Tibial nerve (tissue), 4 donors: ENCODE data around the gene STAB1. TPM values are rescaled to one million over a fixed set of nuclear protein-coding genes. Genes with fewer than 3 reads are reported as not detected.

ENCODE experiments used
- DNase-seq, 2 donors: peaks; one replicate each; pipeline ENCODE4 v3.0.0-alpha.2; 2019; ENCODE audit warnings: low spot score in 2 of 2
- H3K27ac ChIP-seq, 4 donors: fragments of 200-600 bp; sonication (generic) in 3 of 4; one replicate each; pipeline ENCODE4 v1.5.1; 2017 to 2019; ENCODE audit warnings: mild to moderate bottlenecking in 1 of 4
- H3K27me3 ChIP-seq, 2 donors: fragments of 200-600 bp; sonication (generic) in 1 of 2; one replicate each; pipeline versions ENCODE4 v1.5.1 to v1.6.0; 2017 to 2019
- H3K36me3 ChIP-seq, 3 donors: fragments of 200-600 bp; sonication (generic); one replicate each; pipeline ENCODE4 v1.5.1; 2018 to 2019
- H3K4me1 ChIP-seq, 4 donors: fragments of 200-600 bp; sonication (generic) in 3 of 4; one replicate each; pipeline ENCODE4 v1.5.1; 2017 to 2019
- H3K4me3 ChIP-seq, 4 donors: fragments of 200-600 bp; sonication (generic) in 3 of 4; one replicate each; pipeline ENCODE4 v1.5.1; 2017 to 2019; ENCODE audit warnings: mild to moderate bottlenecking in 1 of 4, moderate library complexity in 1 of 4
- H3K9me3 ChIP-seq, 4 donors: fragments of 200-600 bp; sonication (generic) in 3 of 4; one replicate each; pipeline ENCODE4 v1.5.1; 2017 to 2019
- EP300 ChIP-seq, 2 donors: sonication (generic); formaldehyde crosslinking; IDR thresholded peaks; one replicate each; pipeline ENCODE4 v1.6.1; 2017; ENCODE audit warnings: antibody characterized with exemption in 2 of 2, mild to moderate bottlenecking in 1 of 2
- POLR2A ChIP-seq, 2 donors: fragments of 450-650 bp; IDR thresholded peaks; one replicate each; pipeline ENCODE4 v1.6.1; 2017; ENCODE audit warnings: antibody characterized with exemption in 2 of 2, mild to moderate bottlenecking in 2 of 2, moderate library complexity in 2 of 2
- WGBS, 2 donors: methylation state at CpG; one replicate each; pipeline ENCODE4 v1.1.5; 2018; 5-methylcytosine and 5-hydroxymethylcytosine counted together
- total RNA-seq, 4 donors: library from RNA; depleted of rRNA; stranded (reverse); fragments of >200 nt; gene quantifications; one replicate each; pipeline ENCODE4 v1.1.0, GENCODE V29; 2016
- TF ChIP-seq, protein P1 (sequence below), 5 experiments: fragments of 200-600 bp in 3 of 5; fragments of 450-650 bp in 2 of 5; sonication (generic) in 3 of 5; IDR thresholded peaks; one replicate each; pipeline ENCODE4 v1.5.1; 2016 to 2019; ENCODE audit warnings: antibody characterized with exemption in 5 of 5, mild to moderate bottlenecking in 3 of 5, moderate library complexity in 2 of 5

Gene STAB1
- total RNA-seq, 4 donors from 2014 or later: 167 to 527 (median 264) TPM

DNA sequence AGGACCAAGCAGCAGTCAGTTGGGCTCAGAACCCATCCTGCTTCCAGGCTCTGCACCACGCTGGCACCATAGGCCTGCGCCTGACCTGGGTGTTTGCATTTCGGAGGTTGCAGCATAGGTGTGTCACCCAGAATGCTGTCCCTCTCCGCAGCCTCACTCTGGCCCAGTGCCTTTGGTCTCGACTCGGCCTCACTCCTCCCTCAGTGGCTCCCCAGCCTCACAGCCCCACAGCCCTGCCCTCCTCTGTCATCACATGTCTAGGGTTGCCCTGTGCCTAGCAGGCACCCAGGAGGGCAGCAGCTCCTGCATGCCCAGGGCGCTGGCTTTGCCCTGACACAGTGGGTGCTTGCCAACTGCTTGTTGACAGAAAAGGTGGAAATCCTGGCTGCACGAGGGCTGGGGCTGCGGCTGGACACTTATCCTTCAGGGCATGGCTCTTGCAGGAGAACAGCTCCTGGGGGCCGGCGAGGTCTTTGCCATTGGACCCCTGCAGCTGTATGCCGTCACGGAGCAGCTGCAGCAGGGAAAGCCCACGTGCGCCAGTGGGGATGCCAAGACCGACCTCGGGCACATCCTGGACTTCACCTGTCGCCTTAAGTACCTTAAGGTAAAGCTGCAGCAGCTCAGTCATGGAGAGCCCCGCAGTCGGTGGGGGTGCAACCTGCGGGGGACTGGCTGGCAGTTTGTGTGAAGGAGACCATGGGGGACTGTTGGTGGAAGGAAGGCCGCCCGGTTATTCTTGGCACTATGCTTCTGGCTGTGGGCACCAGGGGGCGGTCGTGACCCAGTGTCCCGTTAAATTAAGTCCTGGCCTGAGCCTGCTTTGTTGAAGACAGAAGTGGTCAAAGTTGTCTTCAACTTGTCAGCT is 23.5 kb upstream of the STAB1 start:
- DNase-seq: peak; percentile 55 to 67
- peak overlapping the region in 1 of 4 donors; percentile 50 for H3K27ac ChIP-seq
- peaks cover 0 to 70% (median 20%) of the 10 kb centered on the region in 4 donors for H3K4me1 ChIP-seq
- H3K4me3 ChIP-seq: no peak overlapping the region
- TF ChIP-seq EP300 (IDR thresholded peaks at IDR 0.05) (peak in 1 of 2 donors; percentile 18), POLR2A (IDR thresholded peaks at IDR 0.05) (no peak)
- TF ChIP-seq, protein P1, sequence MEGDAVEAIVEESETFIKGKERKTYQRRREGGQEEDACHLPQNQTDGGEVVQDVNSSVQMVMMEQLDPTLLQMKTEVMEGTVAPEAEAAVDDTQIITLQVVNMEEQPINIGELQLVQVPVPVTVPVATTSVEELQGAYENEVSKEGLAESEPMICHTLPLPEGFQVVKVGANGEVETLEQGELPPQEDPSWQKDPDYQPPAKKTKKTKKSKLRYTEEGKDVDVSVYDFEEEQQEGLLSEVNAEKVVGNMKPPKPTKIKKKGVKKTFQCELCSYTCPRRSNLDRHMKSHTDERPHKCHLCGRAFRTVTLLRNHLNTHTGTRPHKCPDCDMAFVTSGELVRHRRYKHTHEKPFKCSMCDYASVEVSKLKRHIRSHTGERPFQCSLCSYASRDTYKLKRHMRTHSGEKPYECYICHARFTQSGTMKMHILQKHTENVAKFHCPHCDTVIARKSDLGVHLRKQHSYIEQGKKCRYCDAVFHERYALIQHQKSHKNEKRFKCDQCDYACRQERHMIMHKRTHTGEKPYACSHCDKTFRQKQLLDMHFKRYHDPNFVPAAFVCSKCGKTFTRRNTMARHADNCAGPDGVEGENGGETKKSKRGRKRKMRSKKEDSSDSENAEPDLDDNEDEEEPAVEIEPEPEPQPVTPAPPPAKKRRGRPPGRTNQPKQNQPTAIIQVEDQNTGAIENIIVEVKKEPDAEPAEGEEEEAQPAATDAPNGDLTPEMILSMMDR (IDR thresholded peaks at IDR 0.05): peak; percentile 56 to 76 (median 71)
- no peaks in the 10 kb centered on the region for H3K27me3 ChIP-seq
- 59 to 66% methylated on average over 12 to 26 of the region's 26 CpGs for WGBS, 2 donors
- H3K9me3 ChIP-seq: no peaks in the 10 kb centered on the region
- H3K36me3 ChIP-seq: peaks cover 0 to 71% (median 3%) of the 10 kb centered on the region in 3 donors

DNA sequence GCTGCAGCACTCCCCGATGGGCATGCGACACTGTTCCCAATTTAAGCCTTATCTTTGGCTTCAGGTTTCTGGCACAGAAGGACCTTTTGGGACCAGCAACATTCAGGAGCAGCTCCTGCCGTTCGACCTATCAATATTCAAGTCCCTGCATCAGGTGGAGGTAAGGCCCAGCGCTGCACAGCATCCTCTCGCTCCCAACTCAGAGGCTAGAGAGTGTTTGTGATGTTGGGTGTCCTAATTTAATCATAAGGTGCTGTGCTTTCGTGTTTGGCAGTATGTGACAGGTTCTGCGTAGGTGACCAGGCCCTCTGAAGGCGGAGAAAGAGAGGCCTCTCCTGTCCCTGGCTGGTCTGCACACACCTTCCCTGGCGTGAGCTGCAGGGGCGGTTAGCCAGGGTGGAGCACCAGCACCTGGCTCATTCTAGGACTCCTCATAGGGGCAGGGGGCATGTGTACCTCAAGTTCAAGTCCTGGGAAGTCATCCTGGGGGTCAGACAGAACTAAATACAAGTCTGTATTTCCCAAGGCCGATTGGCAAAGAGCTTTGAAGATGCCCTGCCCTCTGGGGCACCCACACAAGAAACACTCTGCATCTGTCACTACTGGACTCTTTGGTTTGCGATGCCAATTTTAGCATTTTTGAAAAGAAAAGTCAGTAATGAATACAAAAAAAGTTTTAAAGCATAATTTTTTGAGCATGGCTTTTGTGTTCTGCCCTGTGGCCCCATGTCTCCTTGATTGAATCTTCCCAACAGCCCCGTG is 22.7 kb upstream of the STAB1 start:
- H3K27me3 ChIP-seq: no peaks in the 10 kb centered on the region
- peak overlapping the region in 2 of 4 donors; percentile 25 to 50 for H3K27ac ChIP-seq
- peaks cover 0 to 63% (median 20%) of the 10 kb centered on the region in 4 donors for H3K4me1 ChIP-seq
- no peak for DNase-seq
- no peak for TF ChIP-seq EP300 (IDR thresholded peaks at IDR 0.05)
- no peak for TF ChIP-seq POLR2A (IDR thresholded peaks at IDR 0.05)
- TF ChIP-seq, protein P1 (IDR thresholded peaks at IDR 0.05): no peak
- no peak overlapping the region for H3K4me3 ChIP-seq
- no peaks in the 10 kb centered on the region for H3K9me3 ChIP-seq
- 69% methylated on average over 14 of the region's 14 CpGs for WGBS, 2 donors
- peaks cover 0 to 75% (median 3%) of the 10 kb centered on the region in 3 donors for H3K36me3 ChIP-seq

DNA sequence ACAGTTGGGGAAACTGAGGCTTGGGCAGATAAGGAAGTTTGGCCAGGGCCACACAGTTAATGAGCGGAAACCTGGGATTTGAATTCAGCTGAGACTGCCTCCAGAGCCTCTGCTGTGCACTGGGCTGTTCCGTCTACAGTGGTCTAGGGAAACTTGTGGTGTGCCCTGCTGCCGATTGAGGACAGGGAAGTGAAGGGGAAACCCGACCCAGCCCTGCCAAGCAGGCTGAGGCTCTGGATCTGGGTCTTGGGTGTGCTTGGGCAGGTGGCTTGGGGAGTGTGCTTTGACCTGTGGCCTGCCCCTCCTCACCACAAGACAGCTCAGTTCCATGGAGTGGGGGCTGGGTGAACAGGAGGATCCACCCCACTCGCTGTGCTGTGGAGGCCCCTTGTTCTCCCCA is 22.1 kb upstream of the STAB1 start:
- Histone ChIP-seq H3K4me1 (peaks cover 0 to 60% (median 20%) of the 10 kb centered on the region in 4 donors), H3K27me3 (no peaks in the 10 kb centered on the region), H3K27ac (peak overlapping the region in 2 of 4 donors; percentile 50), H3K9me3 (no peaks in the 10 kb centered on the region), H3K4me3 (no peak overlapping the region), H3K36me3 (peaks cover 3 to 80% (median 3%) of the 10 kb centered on the region in 3 donors)
- no peak for TF ChIP-seq POLR2A (IDR thresholded peaks at IDR 0.05)
- no peak for TF ChIP-seq EP300 (IDR thresholded peaks at IDR 0.05)
- TF ChIP-seq, protein P1 (IDR thresholded peaks at IDR 0.05): no peak
- WGBS, 2 donors: 71 to 73% methylated on average over 4 to 5 of the region's 5 CpGs
- no peak for DNase-seq

DNA sequence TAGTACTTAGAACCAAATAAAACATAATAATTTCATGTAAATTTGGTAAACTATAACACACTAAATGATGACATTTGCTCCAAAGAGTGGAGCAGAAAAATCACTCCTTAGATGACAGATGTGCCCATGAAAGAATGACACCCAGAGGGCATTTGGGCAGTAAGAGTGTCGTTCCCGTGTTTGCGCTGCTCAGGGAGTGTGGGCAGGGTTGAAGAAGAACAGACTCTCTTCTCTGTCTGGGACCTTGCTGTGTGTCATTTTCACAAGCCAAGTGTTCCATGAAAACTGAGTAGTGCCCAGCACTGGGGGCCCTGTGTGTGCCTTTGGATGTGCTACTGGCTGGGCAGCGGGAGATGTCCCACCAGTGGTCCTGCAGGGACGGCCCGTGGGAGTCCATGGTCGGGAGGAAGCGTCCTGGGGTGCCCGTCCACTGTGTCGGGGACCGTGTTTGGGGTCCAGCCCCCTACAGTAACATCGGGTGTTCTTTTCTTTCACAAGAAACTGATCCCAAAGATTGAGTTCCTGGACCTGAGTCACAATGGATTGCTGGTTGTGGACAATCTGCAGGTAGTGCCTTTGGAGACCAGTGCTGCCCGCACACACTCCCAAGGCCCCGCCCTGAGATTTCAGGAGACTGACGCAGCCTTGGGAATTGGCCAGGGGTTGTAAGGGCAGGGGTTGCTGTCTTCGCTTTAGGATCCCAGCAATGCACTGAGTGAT is 17.9 kb upstream of the STAB1 start:
- Histone ChIP-seq H3K36me3 (peaks cover 0 to 100% (median 24%) of the 10 kb centered on the region in 3 donors), H3K9me3 (no peaks in the 10 kb centered on the region), H3K27ac (peak overlapping the region in 1 of 4 donors; percentile 13), H3K4me3 (no peak overlapping the region), H3K27me3 (no peaks in the 10 kb centered on the region), H3K4me1 (peaks cover 0 to 54% (median 17%) of the 10 kb centered on the region in 4 donors)
- TF ChIP-seq POLR2A (IDR thresholded peaks at IDR 0.05) (no peak), EP300 (IDR thresholded peaks at IDR 0.05) (no peak)
- TF ChIP-seq, protein P1 (IDR thresholded peaks at IDR 0.05): no peak
- no peak for DNase-seq
- 86 to 87% methylated on average over 16 of the region's 16 CpGs for WGBS, 2 donors
